ENCODE measurements around the gene LAMTOR2.

The LAMTOR2 gene

GRCh38 chr1:156052862-156053767, 1.5 kb upstream of the LAMTOR2 start:
- peak overlapping the region; percentile 97 for H3K27ac ChIP-seq
- no peak for TF ChIP-seq CTCF (conservative IDR thresholded peaks at IDR 0.05)

- H3K27ac ChIP-seq = peak within 1 kb of the TSS; percentile 97
- peak; percentile 75 for TF ChIP-seq CTCF (conservative IDR thresholded peaks at IDR 0.05)
Observed at GRCh38 chr1:156053768-156054499, 648 bp upstream of the LAMTOR2 start, which contains the start of gene UBQLN4. UBQLN4 (minus strand) TSS chr1:156053798; CDS start chr1:156053701, 97 bp downstream.

- peak overlapping the region; percentile 97; the same call in 1 of the 2 replicates for H3K27ac ChIP-seq
- TF ChIP-seq CTCF (conservative IDR thresholded peaks at IDR 0.05) = no peak
Observed at GRCh38 chr1:156055281-156056048, 883 bp downstream of the LAMTOR2 start.

GRCh38 chr1:156056326-156056849, 1.8 kb downstream of the LAMTOR2 start:
- no peak overlapping the region for H3K27ac ChIP-seq
- TF ChIP-seq CTCF (conservative IDR thresholded peaks at IDR 0.05) = no peak

GRCh38 chr1:156060937-156061636, 6.5 kb downstream of the LAMTOR2 start, which contains the start of gene RAB25:
RAB25 (plus strand) TSS chr1:156061160; CDS start chr1:156061401, 241 bp downstream.
- TF ChIP-seq CTCF (conservative IDR thresholded peaks at IDR 0.05) = no peak
- H3K27ac ChIP-seq = peak within 1 kb of the TSS; percentile 66

- no peak overlapping the region for H3K27ac ChIP-seq
- TF ChIP-seq CTCF (conservative IDR thresholded peaks at IDR 0.05) = no peak
Observed at GRCh38 chr1:156062189-156062588, 7.6 kb downstream of the LAMTOR2 start.

Data from VCaP (cell line).